HEK293 (cell line): Measurements from ENCODE around the gene DDX42.
A peak's percentile ranks its signal among the peaks of the same experiment; 100 is the strongest.

Experiments used
- AEBP2 ChIP-seq: fragments of 450-650 bp; formaldehyde crosslinking; IDR thresholded peaks from 2 replicates; pipeline ENCODE4 v1.5.1; 2016; ENCODE audit warnings: missing biosample characterization, missing genetic modification characterization, borderline replicate concordance
- FEZF1 ChIP-seq: fragments of 450-650 bp; formaldehyde crosslinking; IDR thresholded peaks from 2 replicates; pipeline ENCODE4 v1.5.1; 2016; ENCODE audit warnings: missing biosample characterization, missing genetic modification characterization
- GLI2 ChIP-seq: fragments of 450-650 bp; formaldehyde crosslinking; IDR thresholded peaks from 2 replicates; pipeline ENCODE4; 2017; ENCODE audit warnings: missing biosample characterization, missing genetic modification characterization, low read depth, borderline replicate concordance
- GLI4 ChIP-seq: fragments of 450-650 bp; formaldehyde crosslinking; IDR thresholded peaks from 2 replicates; pipeline ENCODE4 v1.5.1; 2016; ENCODE audit warnings: missing biosample characterization, missing genetic modification characterization
- HOXC10 ChIP-seq: sonication (generic); formaldehyde crosslinking; IDR thresholded peaks from 2 replicates; pipeline ENCODE4 v1.8.1; 2023; ENCODE audit warnings: mild to moderate bottlenecking, missing genetic modification reagents
- KLF1 ChIP-seq: fragments of 450-650 bp; formaldehyde crosslinking; IDR thresholded peaks from 2 replicates; pipeline ENCODE4 v1.5.1; 2016; ENCODE audit warnings: missing biosample characterization, missing genetic modification characterization
- PATZ1 ChIP-seq: fragments of 450-650 bp; formaldehyde crosslinking; IDR thresholded peaks from 2 replicates; pipeline ENCODE4 v1.5.1; 2016; ENCODE audit warnings: missing biosample characterization, missing genetic modification characterization
- PRDM1 ChIP-seq: fragments of 450-650 bp; formaldehyde crosslinking; IDR thresholded peaks from 2 replicates; pipeline ENCODE4; 2016; ENCODE audit warnings: missing biosample characterization, missing genetic modification characterization
- PRDM4 ChIP-seq: fragments of 450-650 bp; formaldehyde crosslinking; IDR thresholded peaks from 2 replicates; pipeline ENCODE4 v1.5.1; 2017; ENCODE audit warnings: missing biosample characterization, missing genetic modification characterization
- PRDM6 ChIP-seq: fragments of 450-650 bp; formaldehyde crosslinking; IDR thresholded peaks from 2 replicates; pipeline ENCODE4 v1.5.1; 2017; ENCODE audit warnings: missing biosample characterization, missing genetic modification characterization
- SCRT2 ChIP-seq: fragments of 450-650 bp; formaldehyde crosslinking; IDR thresholded peaks from 2 replicates; pipeline ENCODE4 v1.5.1; 2016; ENCODE audit warnings: missing biosample characterization, missing genetic modification characterization
- SP3 ChIP-seq: fragments of 450-650 bp; formaldehyde crosslinking; IDR thresholded peaks from 2 replicates; pipeline ENCODE4 v1.5.1; 2016; ENCODE audit warnings: missing biosample characterization, missing genetic modification characterization
- ZBTB48 ChIP-seq: fragments of 450-650 bp; formaldehyde crosslinking; IDR thresholded peaks from 2 replicates; pipeline ENCODE4 v1.5.1; 2016; ENCODE audit warnings: missing biosample characterization, missing genetic modification characterization
- ZBTB8A ChIP-seq: fragments of 450-650 bp; formaldehyde crosslinking; IDR thresholded peaks from 2 replicates; pipeline ENCODE4 v1.5.1; 2016; ENCODE audit warnings: missing biosample characterization, missing genetic modification characterization
- ZFHX2 ChIP-seq: fragments of 450-650 bp; formaldehyde crosslinking; conservative IDR thresholded peaks from 2 replicates; pipeline ENCODE4 v1.5.1; 2016; ENCODE audit warnings: missing biosample characterization, missing genetic modification characterization
- ZNF248 ChIP-seq: fragments of 450-650 bp; formaldehyde crosslinking; IDR thresholded peaks from 2 replicates; pipeline ENCODE4 v1.5.1; 2017; ENCODE audit warnings: missing biosample characterization, missing genetic modification characterization
- ZNF362 ChIP-seq: fragments of 450-650 bp; formaldehyde crosslinking; IDR thresholded peaks from 2 replicates; pipeline ENCODE4 v1.5.1; 2016; ENCODE audit warnings: missing biosample characterization, missing genetic modification characterization
- ZNF391 ChIP-seq: fragments of 450-650 bp; formaldehyde crosslinking; IDR thresholded peaks from 2 replicates; pipeline ENCODE4 v1.5.1; 2016; ENCODE audit warnings: low read depth, missing biosample characterization, missing genetic modification characterization, borderline replicate concordance
- ZNF416 ChIP-seq: fragments of 450-650 bp; formaldehyde crosslinking; IDR thresholded peaks from 2 replicates; pipeline ENCODE4 v1.5.1; 2016; ENCODE audit warnings: missing biosample characterization, missing genetic modification characterization
- ZNF423 ChIP-seq: fragments of 450-650 bp; formaldehyde crosslinking; IDR thresholded peaks from 2 replicates; pipeline ENCODE4 v1.5.1; 2016; ENCODE audit warnings: missing biosample characterization, missing genetic modification characterization
- ZNF473 ChIP-seq: fragments of 450-650 bp; formaldehyde crosslinking; IDR thresholded peaks from 2 replicates; pipeline ENCODE4 v1.5.1; 2017; ENCODE audit warnings: missing biosample characterization, missing genetic modification characterization
- ZNF514 ChIP-seq: fragments of 450-650 bp; formaldehyde crosslinking; IDR thresholded peaks from 2 replicates; pipeline ENCODE4 v1.5.1; 2016; ENCODE audit warnings: missing biosample characterization, missing genetic modification characterization
- ZNF521 ChIP-seq: fragments of 450-650 bp; formaldehyde crosslinking; IDR thresholded peaks from 2 replicates; pipeline ENCODE4 v1.5.1; 2017; ENCODE audit warnings: missing biosample characterization, mild to moderate bottlenecking, missing genetic modification characterization
- ZNF596 ChIP-seq: fragments of 450-650 bp; IDR thresholded peaks from 2 replicates; pipeline ENCODE4 v1.5.0; 2018; ENCODE audit warnings: missing biosample characterization, mild to moderate bottlenecking, missing genetic modification characterization, moderate library complexity
- ZNF600 ChIP-seq: fragments of 450-650 bp; formaldehyde crosslinking; IDR thresholded peaks from 2 replicates; pipeline ENCODE4 v1.5.1; 2016; ENCODE audit warnings: missing biosample characterization, missing genetic modification characterization
- ZNF624 ChIP-seq: fragments of 450-650 bp; formaldehyde crosslinking; IDR thresholded peaks from 2 replicates; pipeline ENCODE4 v1.5.1; 2017; ENCODE audit warnings: missing biosample characterization, missing genetic modification characterization
- ZNF677 ChIP-seq: fragments of 450-650 bp; IDR thresholded peaks from 2 replicates; pipeline ENCODE4 v1.5.0; 2018; ENCODE audit warnings: missing biosample characterization, mild to moderate bottlenecking, missing genetic modification characterization, moderate library complexity
- ZNF837 ChIP-seq: fragments of 450-650 bp; formaldehyde crosslinking; IDR thresholded peaks from 2 replicates; pipeline ENCODE4 v1.5.1; 2016; ENCODE audit warnings: missing biosample characterization, missing genetic modification characterization
- ZSCAN30 ChIP-seq: fragments of 450-650 bp; IDR thresholded peaks from 2 replicates; pipeline ENCODE4 v1.5.1; 2018; ENCODE audit warnings: missing biosample characterization, mild to moderate bottlenecking, missing genetic modification characterization, moderate library complexity
- ZSCAN4 ChIP-seq: fragments of 450-650 bp; formaldehyde crosslinking; IDR thresholded peaks from 2 replicates; pipeline ENCODE4 v1.5.1; 2017; ENCODE audit warnings: missing biosample characterization, missing genetic modification characterization

DDX42 gene

GRCh38 chr17:63741408-63742173 lies 32.4 kb upstream of the DDX42 start, which contains the start of gene STRADA (continued):
- TF ChIP-seq PATZ1 (peak; percentile 58), ZBTB8A (tag by site-specific recombination) (peak; percentile 89), ZNF362 (tag by site-specific recombination) (no peak), AEBP2 (tag by site-specific recombination) (no peak), PRDM6 (tag by site-specific recombination) (peak; percentile 23; the same call in 1 of the 2 replicates), GLI2 (tag by site-specific recombination) (no peak), ZSCAN4 (tag by site-specific recombination) (peak; percentile 51), ZNF521 (no peak), ZNF416 (no peak), ZNF473 (tag by site-specific recombination) (no peak), ZNF596 (tag by site-specific recombination) (no peak), SCRT2 (tag by site-specific recombination) (peak; percentile 98), ZNF423 (peak; percentile 69), ZNF677 (tag by site-specific recombination) (no peak), ZFHX2 (tag by site-specific recombination) (peak; percentile 94), KLF1 (tag by site-specific recombination) (peak; percentile 90), ZNF624 (0 out of 2 replicates have a peak, but pooled peaks have one; percentile 58), ZNF391 (tag by site-specific recombination) (peak; percentile 87; the same call in 1 of the 2 replicates), GLI4 (peak; percentile 16; the same call in 1 of the 2 replicates), PRDM4 (tag by site-specific recombination) (peak; percentile 11; the same call in 1 of the 2 replicates), ZNF600 (tag by site-specific recombination) (peak; percentile 96), ZNF837 (tag by site-specific recombination) (0 out of 2 replicates have a peak, but pooled peaks have one; percentile 55), ZNF248 (tag by site-specific recombination) (no peak), ZNF514 (tag by site-specific recombination) (no peak), FEZF1 (tag by site-specific recombination) (0 out of 2 replicates have a peak, but pooled peaks have one; percentile 19), PRDM1 (tag by site-specific recombination) (0 out of 2 replicates have a peak, but pooled peaks have one; percentile 21), ZBTB48 (peak; percentile 78), HOXC10 (CRISPR knock-in tag) (0 out of 2 replicates have a peak, but pooled peaks have one; percentile 22), ZSCAN30 (tag by site-specific recombination) (peak; percentile 54), SP3 (tag by site-specific recombination) (peak; percentile 96)
